Endothelial cell of umbilical vein (primary cell): ENCODE measurements around the gene CNTN2. TPM values are rescaled to one million over a fixed set of nuclear protein-coding genes. Genes with fewer than 3 reads are reported as not detected.

Source experiments
- BruUV-seq: library from RNA; stranded (reverse); fragments of 400-500 nt; replicated peaks from 2 replicates; lab custom pipeline; 2021; lab: Mats Ljungman, UMichigan
- CTCF ChIA-PET: fragments of 300-600, 350-600 bp; sonication (Branson Sonifier 250); formaldehyde crosslinking; loops from one replicate; lab custom pipeline; 2021; ENCODE audit warnings: antibody characterized with exemption, inconsistent platforms; lab: Charles Lee
- POLR2A ChIA-PET: fragments of 300-600, 350-600 bp; sonication (Branson Sonifier 250); formaldehyde crosslinking; loops from one replicate; lab custom pipeline; 2021; ENCODE audit warnings: antibody characterized with exemption, inconsistent platforms; lab: Charles Lee
- DNase-seq: peaks from one replicate; pipeline ENCODE4 v3.0.0-alpha.2; 2011; ENCODE audit warnings: low read depth, low spot score
- FAIRE-seq: peaks from 2 replicates; lab custom pipeline; 2011; peaks lifted over from hg19 to GRCh38; lab: Jason Lieb, UNC
- H2AFZ ChIP-seq: 2 replicates; pipeline ENCODE4 v1.6.0; 2012; ENCODE audit warnings: low read depth, low read length, control low read depth, inconsistent platforms
- H3K27ac ChIP-seq: 2 replicates; pipeline ENCODE4 v1.5.1; 2011; ENCODE audit warnings: low read depth, mild to moderate bottlenecking, control low read depth, low read length, moderate library complexity; ENCODE audit not compliant: insufficient read depth
- H3K27me3 ChIP-seq, 2 experiments: 2 replicates each; pipeline versions ENCODE4 v1.6.0 to v1.6.1; 2011; ENCODE audit warnings: low read length in 2 of 2, mixed read lengths in 1 of 2; ENCODE audit not compliant: control insufficient read depth in 2 of 2, insufficient read depth in 2 of 2
- H3K36me3 ChIP-seq, 2 experiments: 2 replicates in 1 of 2; 3 replicates in 1 of 2; pipeline ENCODE4 v1.5.1; 2011; ENCODE audit warnings: low read length in 2 of 2, mild to moderate bottlenecking in 1 of 2, moderate library complexity in 1 of 2; ENCODE audit not compliant: control insufficient read depth in 2 of 2, insufficient read depth in 2 of 2; ENCODE audit errors: extremely low read depth in 1 of 2
- H3K4me1 ChIP-seq: 3 replicates; pipeline ENCODE4 v1.5.1; 2011; ENCODE audit warnings: mild to moderate bottlenecking, low read length; ENCODE audit not compliant: control insufficient read depth, insufficient read depth; ENCODE audit errors: extremely low read depth
- H3K4me2 ChIP-seq: 2 replicates; pipeline ENCODE4 v1.6.1; 2011; ENCODE audit warnings: low read length, control low read depth, mixed read lengths; ENCODE audit not compliant: insufficient read depth
- H3K4me3 ChIP-seq, 3 experiments: fragments of 200-600 bp in 1 of 3; sonication (generic), shearing (Covaris generic) in 1 of 3; replicated peaks in 1 of 3; 2 replicates each; pipeline ENCODE4 v1.5.1; 2011 to 2016; ENCODE audit warnings: control low read depth in 3 of 3, low read length in 3 of 3, mild to moderate bottlenecking in 2 of 3, inconsistent platforms in 1 of 3, low read depth in 1 of 3, moderate library complexity in 1 of 3; ENCODE audit not compliant: insufficient read depth in 1 of 3
- H3K79me2 ChIP-seq: 2 replicates; pipeline ENCODE4 v1.6.0; 2012; ENCODE audit warnings: low read length, inconsistent platforms; ENCODE audit not compliant: control insufficient read depth, insufficient read depth
- H3K9ac ChIP-seq: replicated peaks from 2 replicates; pipeline ENCODE3; 2011; ENCODE audit warnings: low read length, control low read depth; ENCODE audit not compliant: insufficient read depth; ENCODE audit errors: extremely low read depth
- H3K9me1 ChIP-seq: replicated peaks from 3 replicates; pipeline ENCODE4 v1.6.0; 2011; ENCODE audit warnings: mild to moderate bottlenecking, low read length; ENCODE audit not compliant: control insufficient read depth, insufficient read depth; ENCODE audit errors: extremely low read depth
- H3K9me3 ChIP-seq: replicated peaks from 2 replicates; pipeline ENCODE4 v1.5.1; 2012; ENCODE audit warnings: low read length, inconsistent platforms; ENCODE audit not compliant: control insufficient read depth, insufficient read depth
- H4K20me1 ChIP-seq: replicated peaks from 2 replicates; pipeline ENCODE3; 2011; ENCODE audit warnings: mild to moderate bottlenecking, low read length; ENCODE audit not compliant: control insufficient read depth, insufficient read depth; ENCODE audit errors: extremely low read depth
- CTCF ChIP-seq, 2 donors: IDR thresholded peaks; 1 replicate in 1 of 2; 2 replicates in 1 of 2; pipeline ENCODE4 v1.5.1; 2011; ENCODE audit warnings: low read length in 2 of 2, mild to moderate bottlenecking in 2 of 2, moderate library complexity in 2 of 2, control low read depth in 1 of 2, inconsistent platforms in 1 of 2, low read depth in 1 of 2; ENCODE audit not compliant: insufficient read depth in 1 of 2; ENCODE audit errors: extremely low read depth in 1 of 2
- EZH2 ChIP-seq: IDR thresholded peaks from 2 replicates; pipeline ENCODE4 v1.6.1; 2012; ENCODE audit warnings: borderline replicate concordance, low read depth, mild to moderate bottlenecking, moderate library complexity, low read length, inconsistent platforms; ENCODE audit not compliant: severe bottlenecking
- FOS ChIP-seq: IDR thresholded peaks from 2 replicates; pipeline ENCODE4 v1.6.1; 2011; ENCODE audit warnings: mild to moderate bottlenecking, low read length, moderate library complexity, borderline replicate concordance; ENCODE audit not compliant: insufficient read depth
- GATA2 ChIP-seq: IDR thresholded peaks from 2 replicates; pipeline ENCODE4 v1.7.0; 2011; ENCODE audit warnings: low read depth, mild to moderate bottlenecking, moderate library complexity, mixed read lengths, low read length; ENCODE audit not compliant: insufficient read length, insufficient read depth
- JUN ChIP-seq: IDR thresholded peaks from 2 replicates; pipeline ENCODE4 v1.6.1; 2011; ENCODE audit warnings: borderline replicate concordance, low read depth; ENCODE audit not compliant: insufficient read length, insufficient read depth
- MAX ChIP-seq: IDR thresholded peaks from 2 replicates; pipeline ENCODE4 v1.6.1; 2011; ENCODE audit not compliant: insufficient read depth, insufficient read length
- MYC ChIP-seq: IDR thresholded peaks from one replicate; pipeline ENCODE4 v1.6.1; 2011; ENCODE audit warnings: mild to moderate bottlenecking, low read depth, low read length
- POLR2A ChIP-seq: IDR thresholded peaks from 2 replicates; pipeline ENCODE4 v1.6.1; 2012; ENCODE audit warnings: low read depth, mild to moderate bottlenecking, control low read depth, low read length
- POLR2AphosphoS5 ChIP-seq: IDR thresholded peaks from 2 replicates; pipeline ENCODE4 v1.6.1; 2012; ENCODE audit warnings: low read depth, mild to moderate bottlenecking, control low read depth, low read length, moderate library complexity; ENCODE audit not compliant: insufficient read depth
- dilution Hi-C: fragments of 300-500 bp; cut with MboI; formaldehyde crosslinking; loops from one replicate; pipeline ENCODE4 v1.15.0; 2019; ENCODE audit warnings: low sequenced_read_pairs; ENCODE audit not compliant: extremely low pct_ligation_motif_present
- intact Hi-C: fragments of 100-400 bp; cut with micrococcal nuclease; formaldehyde crosslinking; loops from one replicate; pipeline ENCODE4 v1.10.0; 2022
- polyA plus RNA-seq, 4 experiments: library from polyadenylated mRNA; depleted of rRNA in 3 of 4; stranded (reverse) in 3 of 4; unstranded in 1 of 4; fragments of >200 nt; gene quantifications; 2 replicates each; pipeline versions ENCODE4 v1.2.1 to v1.2.3, GENCODE V29; 2011 to 2012; ENCODE audit warnings: missing spikeins in 1 of 4
- total RNA-seq: library from RNA; stranded (reverse); gene quantifications from 2 replicates; pipeline ENCODE4 v1.2.3, GENCODE V29; 2021

The CNTN2 gene
- total and polyA plus RNA-seq, 2 donors (not counting 3 experiments of a cell fraction or from before 2014, with no cell fraction given), result not detected

- H3K27me3 ChIP-seq, result peaks cover 0 to 2% of the 10 kb centered on the region in 2 experiments
- CTCF ChIA-PET, result interaction anchor here (0.7 to 4.0 kb wide), 74 partner anchors 9 to 495 kb away, joined by 3 to 304 read pairs (median 7); partner anchors contain the start of genes RBBP5, TMCC2 and TMEM81
- H3K4me3 ChIP-seq, result no peak overlapping the region
- no peak overlapping the region for H3K27ac ChIP-seq
- no peak overlapping the region for H3K4me2 ChIP-seq
- no peaks in the 10 kb centered on the region for H3K79me2 ChIP-seq
- no peaks in the 10 kb centered on the region for H3K9me1 ChIP-seq
- intact Hi-C loops, result loop anchor here (1.0 to 2.0 kb wide), 3 partner anchors 72 to 196 kb away; no protein-coding TSS in a partner anchor
- no TSS peak for BruUV-seq
- TF ChIP-seq MAX (no peak), POLR2A (no peak), CTCF (IDR thresholded peaks at IDR 0.05; ENCODE audit: extremely low read depth in 1 of 2, insufficient read depth in 1 of 2, low read depth in 1 of 2, low read length in 2 of 2) (no peak), GATA2 (no peak), FOS (no peak), POLR2AphosphoS5 (no peak), JUN (no peak), MYC (no peak), EZH2 (no peak)
- DNase-seq, result no peak
- no peak overlapping the region for H3K9ac ChIP-seq
- dilution Hi-C loops, result no loop called here
- H3K36me3 ChIP-seq, result no peaks in the 10 kb centered on the region
- no peak for FAIRE-seq
- H3K9me3 ChIP-seq, result no peaks in the 10 kb centered on the region
- no peaks in the 10 kb centered on the region for H4K20me1 ChIP-seq
- no peak overlapping the region for H2AFZ ChIP-seq
- no peaks in the 10 kb centered on the region for H3K4me1 ChIP-seq
- POLR2A ChIA-PET, result no interaction called here
Observed at GRCh38 chr1:205061227-205061626, 18.2 kb downstream of the CNTN2 start.
